Suprapubic skin (tissue), 3 donors: ENCODE measurements around the gene TUNAR.

Experiments
- CTCF ChIP-seq, 2 donors: fragments of 200-600 bp in 1 of 2; fragments of 450-650 bp in 1 of 2; sonication (generic) in 1 of 2; IDR thresholded peaks; one replicate each; pipeline ENCODE4 v1.5.1; 2016 to 2019; ENCODE audit warnings: antibody characterized with exemption in 2 of 2, mild to moderate bottlenecking in 1 of 2, moderate library complexity in 1 of 2
- POLR2A ChIP-seq, 2 donors: fragments of 450-650 bp; IDR thresholded peaks; one replicate each; pipeline ENCODE4 v1.6.1; 2017; ENCODE audit warnings: antibody characterized with exemption in 2 of 2, mild to moderate bottlenecking in 2 of 2, moderate library complexity in 2 of 2

DNA sequence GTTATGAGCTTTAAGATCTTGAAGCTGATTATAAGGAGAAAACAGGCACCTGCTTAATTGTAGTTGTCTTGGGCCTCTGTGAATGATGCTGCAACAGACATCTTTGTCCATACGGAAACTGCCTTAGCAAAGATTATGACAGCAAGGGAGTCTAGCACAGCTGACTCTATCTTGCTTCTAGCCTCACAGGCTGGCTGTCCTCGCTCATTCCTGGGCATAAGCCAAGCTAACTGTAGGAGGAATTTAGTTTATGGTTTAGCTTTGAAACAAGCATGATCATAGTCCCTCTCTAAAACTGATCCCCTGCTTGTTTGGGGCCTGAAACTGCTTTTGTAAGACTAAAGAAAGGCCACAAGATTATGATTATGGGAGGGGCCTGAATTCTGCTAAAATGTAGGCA is 88.3 kb downstream of the TUNAR start:
- TF ChIP-seq CTCF (IDR thresholded peaks at IDR 0.05) (no peak), POLR2A (IDR thresholded peaks at IDR 0.05) (no peak)
